HUES48 (cell line): Measurements from ENCODE around the gene GHR.

ENCODE experiments used
- H3K27ac ChIP-seq: one replicate; pipeline ENCODE4 v1.7.0; 2013; ENCODE audit warnings: low read depth, low read length, inconsistent platforms
- H3K27me3 ChIP-seq: 2 replicates; pipeline ENCODE4 v1.6.1; 2013; ENCODE audit warnings: mild to moderate bottlenecking, low read length; ENCODE audit not compliant: control insufficient read depth, insufficient read depth
- H3K36me3 ChIP-seq: 2 replicates; pipeline ENCODE4 v1.6.1; 2013; ENCODE audit warnings: low read length; ENCODE audit not compliant: control insufficient read depth, insufficient read depth
- H3K4me1 ChIP-seq: 2 replicates; pipeline ENCODE4 v1.6.1; 2013; ENCODE audit warnings: mild to moderate bottlenecking, low read length; ENCODE audit not compliant: control insufficient read depth, insufficient read depth
- H3K4me3 ChIP-seq: 2 replicates; pipeline ENCODE4 v1.5.1; 2013; ENCODE audit warnings: mild to moderate bottlenecking, low read depth, low read length
- H3K9ac ChIP-seq: 2 replicates; pipeline ENCODE4 v1.6.1; 2013; ENCODE audit warnings: mild to moderate bottlenecking, low read depth, low read length, moderate library complexity
- H3K9me3 ChIP-seq: 2 replicates; pipeline ENCODE4 v1.6.1; 2013; ENCODE audit warnings: low read length; ENCODE audit not compliant: control insufficient read depth, insufficient read depth

The GHR gene

GRCh38 chr5:42516282-42517042, 93.2 kb downstream of the GHR start:
- H3K4me3 ChIP-seq = no peak overlapping the region
- H3K9me3 ChIP-seq = no peaks in the 10 kb centered on the region
- no peak overlapping the region for H3K9ac ChIP-seq
- H3K36me3 ChIP-seq = no peaks in the 10 kb centered on the region
- H3K27ac ChIP-seq = no peak overlapping the region
- H3K4me1 ChIP-seq = peaks cover 15% of the 10 kb centered on the region
- no peaks in the 10 kb centered on the region for H3K27me3 ChIP-seq

DNA sequence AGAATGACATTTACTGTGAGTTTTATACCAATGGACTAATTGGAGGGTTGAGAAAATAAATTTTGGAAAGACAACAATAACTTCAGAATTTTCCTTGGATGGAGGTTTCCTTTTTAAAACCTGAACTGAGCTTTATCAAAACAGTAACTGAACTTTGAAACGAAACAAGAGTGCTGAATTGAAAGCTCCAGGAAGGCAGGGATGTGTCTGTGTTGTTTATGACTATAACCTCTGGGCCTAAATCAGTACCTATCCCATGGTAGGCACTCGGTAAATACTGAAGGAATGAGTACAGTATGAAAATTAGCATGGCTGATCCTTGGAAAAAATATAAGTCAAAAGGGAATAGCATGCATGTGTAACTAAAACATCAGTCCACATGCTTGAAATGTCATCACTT, 93.9 kb downstream of the GHR start:
- H3K27ac ChIP-seq = no peak overlapping the region
- no peak overlapping the region for H3K4me3 ChIP-seq
- H3K27me3 ChIP-seq = no peaks in the 10 kb centered on the region
- H3K9ac ChIP-seq = no peak overlapping the region
- peaks cover 15% of the 10 kb centered on the region for H3K4me1 ChIP-seq
- no peaks in the 10 kb centered on the region for H3K9me3 ChIP-seq
- H3K36me3 ChIP-seq = no peaks in the 10 kb centered on the region

DNA sequence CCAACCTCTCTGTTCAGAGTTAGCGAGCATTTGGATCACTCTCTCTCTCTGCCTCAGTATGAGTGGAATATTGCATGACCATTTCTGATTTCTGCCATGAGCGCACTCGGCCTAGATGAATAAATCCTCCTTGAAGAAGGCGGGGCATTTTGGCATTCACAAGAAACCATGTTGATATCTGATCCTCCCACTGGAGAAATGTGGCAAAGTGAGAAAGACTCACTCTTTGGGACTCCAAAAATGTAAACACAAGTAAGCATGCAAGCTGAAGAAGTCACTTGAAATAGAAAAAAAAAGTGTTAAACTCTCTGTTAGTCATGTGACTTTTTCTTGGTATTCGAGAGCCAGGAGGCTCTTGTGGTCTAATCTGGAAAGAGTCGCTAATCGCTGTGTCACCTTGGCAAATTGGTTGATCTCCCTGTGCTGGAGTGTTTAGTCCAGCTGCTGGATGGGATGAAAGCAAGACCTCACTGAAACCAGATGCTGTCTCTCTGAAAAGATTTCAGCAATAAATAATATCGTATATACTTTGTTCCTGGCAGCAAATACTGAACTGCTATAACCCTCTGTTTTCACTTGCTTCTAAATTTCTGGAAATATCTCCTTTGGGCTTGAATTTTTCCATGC, 95.5 kb downstream of the GHR start:
- Histone ChIP-seq H3K36me3 (no peaks in the 10 kb centered on the region), H3K4me3 (no peak overlapping the region), H3K27me3 (no peaks in the 10 kb centered on the region), H3K4me1 (peaks cover 15% of the 10 kb centered on the region), H3K9me3 (no peaks in the 10 kb centered on the region), H3K27ac (no peak overlapping the region), H3K9ac (no peak overlapping the region)

DNA sequence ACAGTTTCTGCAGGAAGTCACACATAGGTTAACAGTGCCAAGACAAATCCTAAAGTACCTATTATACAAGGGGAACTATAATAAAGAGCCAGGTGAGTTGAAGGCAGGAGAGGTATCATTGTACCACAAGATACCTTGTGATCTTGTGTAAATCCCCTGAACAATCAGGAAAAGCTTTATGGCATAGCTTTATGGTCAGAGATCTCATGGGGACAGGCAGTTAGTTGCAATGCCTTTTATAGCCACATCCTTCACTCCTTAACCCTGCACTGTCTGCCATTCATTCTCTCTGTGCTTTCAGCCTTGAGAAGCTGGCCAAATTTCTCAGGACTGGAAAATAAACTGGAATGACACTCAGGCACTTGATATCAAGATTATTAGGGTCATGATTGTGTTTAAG, 97.0 kb downstream of the GHR start:
- H3K27ac ChIP-seq = no peak overlapping the region
- H3K9ac ChIP-seq = no peak overlapping the region
- no peak overlapping the region for H3K4me3 ChIP-seq
- H3K4me1 ChIP-seq = peaks cover 11% of the 10 kb centered on the region
- H3K27me3 ChIP-seq = no peaks in the 10 kb centered on the region
- H3K9me3 ChIP-seq = no peaks in the 10 kb centered on the region
- H3K36me3 ChIP-seq = no peaks in the 10 kb centered on the region

GRCh38 chr5:42520957-42521356, 97.7 kb downstream of the GHR start:
- Histone ChIP-seq H3K4me3 (no peak overlapping the region), H3K36me3 (no peaks in the 10 kb centered on the region), H3K4me1 (peaks cover 4% of the 10 kb centered on the region; the same call in 1 of the 2 replicates), H3K27me3 (no peaks in the 10 kb centered on the region), H3K9me3 (no peaks in the 10 kb centered on the region), H3K27ac (no peak overlapping the region), H3K9ac (no peak overlapping the region)

GRCh38 chr5:42521406-42521805, 98.2 kb downstream of the GHR start:
- no peak overlapping the region for H3K27ac ChIP-seq
- H3K36me3 ChIP-seq = no peaks in the 10 kb centered on the region
- no peaks in the 10 kb centered on the region for H3K27me3 ChIP-seq
- H3K4me3 ChIP-seq = no peak overlapping the region
- H3K4me1 ChIP-seq = no peaks in the 10 kb centered on the region
- no peak overlapping the region for H3K9ac ChIP-seq
- H3K9me3 ChIP-seq = no peaks in the 10 kb centered on the region

GRCh38 chr5:42522783-42523182, 99.5 kb downstream of the GHR start:
- Histone ChIP-seq H3K4me1 (no peaks in the 10 kb centered on the region), H3K9ac (no peak overlapping the region), H3K27me3 (no peaks in the 10 kb centered on the region), H3K4me3 (no peak overlapping the region), H3K27ac (no peak overlapping the region), H3K9me3 (no peaks in the 10 kb centered on the region), H3K36me3 (no peaks in the 10 kb centered on the region)

DNA sequence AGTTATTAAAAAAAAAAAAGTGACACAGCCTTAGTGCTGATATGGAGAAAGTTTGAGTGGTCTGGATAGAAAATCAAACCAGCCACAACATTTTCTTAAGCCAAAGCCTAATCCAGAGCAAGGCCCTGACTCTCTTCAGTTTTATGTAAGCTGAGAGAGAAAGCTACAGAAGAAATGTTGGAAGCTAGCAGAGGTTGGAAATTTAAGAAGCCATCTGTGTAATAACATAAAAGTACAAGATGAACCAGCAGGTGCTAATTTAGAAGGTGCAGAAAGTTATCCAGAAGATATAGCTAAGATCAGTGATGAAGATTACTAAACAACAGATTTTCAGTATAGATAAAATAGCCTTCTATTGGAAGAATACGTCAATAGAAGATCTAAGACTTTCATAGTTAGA, 102.9 kb downstream of the GHR start:
- no peaks in the 10 kb centered on the region for H3K27me3 ChIP-seq
- H3K4me1 ChIP-seq = no peaks in the 10 kb centered on the region
- no peak overlapping the region for H3K4me3 ChIP-seq
- no peak overlapping the region for H3K9ac ChIP-seq
- no peaks in the 10 kb centered on the region for H3K9me3 ChIP-seq
- no peak overlapping the region for H3K27ac ChIP-seq
- no peaks in the 10 kb centered on the region for H3K36me3 ChIP-seq

GRCh38 chr5:42531611-42532010, 108.4 kb downstream of the GHR start:
- Histone ChIP-seq H3K36me3 (no peaks in the 10 kb centered on the region), H3K4me3 (no peak overlapping the region), H3K27ac (no peak overlapping the region), H3K27me3 (no peaks in the 10 kb centered on the region), H3K9me3 (no peaks in the 10 kb centered on the region; the same call in 1 of the 2 replicates), H3K9ac (no peak overlapping the region), H3K4me1 (no peaks in the 10 kb centered on the region)

DNA sequence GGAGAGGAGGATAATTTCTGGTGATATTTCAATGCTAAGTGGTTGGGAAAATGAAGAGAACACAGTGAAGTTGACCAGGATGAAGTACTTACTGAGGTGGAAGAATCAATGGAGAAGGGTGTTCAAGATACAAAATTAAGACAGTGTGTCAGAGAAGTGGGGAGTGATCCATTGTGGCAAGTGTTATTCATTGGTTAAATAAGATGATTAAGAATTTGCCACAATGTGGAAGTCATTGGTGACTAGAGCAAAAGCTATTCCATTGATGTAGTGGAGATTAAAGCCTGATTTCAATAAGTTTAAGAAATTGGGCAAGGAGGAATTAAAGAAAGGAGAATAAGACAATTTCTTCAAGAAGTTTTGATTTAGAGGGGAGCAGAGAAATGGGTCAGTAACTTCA, 118.9 kb downstream of the GHR start:
- Histone ChIP-seq H3K36me3 (no peaks in the 10 kb centered on the region), H3K9me3 (peaks cover 4% of the 10 kb centered on the region), H3K27ac (no peak overlapping the region), H3K4me3 (no peak overlapping the region), H3K4me1 (no peaks in the 10 kb centered on the region), H3K27me3 (no peaks in the 10 kb centered on the region), H3K9ac (no peak overlapping the region)

DNA sequence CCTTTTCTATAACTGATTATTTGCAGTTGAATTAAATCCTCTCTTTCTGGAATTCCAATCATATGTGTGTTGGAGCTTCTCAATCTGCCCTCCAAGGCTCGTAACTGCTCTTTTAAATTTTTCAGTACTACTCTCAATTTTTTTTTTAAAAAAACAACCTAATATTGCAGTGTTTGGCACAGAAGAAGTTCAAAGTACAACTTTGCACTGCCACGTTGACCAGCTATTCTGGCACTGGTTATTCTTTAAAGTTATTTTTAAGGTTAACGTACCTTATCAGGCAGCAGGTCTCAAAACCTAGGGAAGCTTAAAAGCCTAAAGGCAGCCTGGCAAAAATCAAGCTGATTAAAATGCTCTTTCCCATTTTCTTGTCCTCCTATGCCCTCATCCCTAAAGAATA, 120.5 kb downstream of the GHR start:
- no peaks in the 10 kb centered on the region for H3K4me1 ChIP-seq
- H3K36me3 ChIP-seq = no peaks in the 10 kb centered on the region
- H3K27ac ChIP-seq = no peak overlapping the region
- H3K27me3 ChIP-seq = no peaks in the 10 kb centered on the region
- H3K4me3 ChIP-seq = no peak overlapping the region
- H3K9ac ChIP-seq = no peak overlapping the region
- peaks cover 4% of the 10 kb centered on the region for H3K9me3 ChIP-seq
